ENCODE data around the gene ST6GAL1. TPM values are rescaled to one million over a fixed set of nuclear protein-coding genes. Genes with fewer than 3 reads are reported as not detected.

The ST6GAL1 gene
- total and polyA plus RNA-seq, 2 of the 4 experiments (the other 2 are of a cell fraction): 1.4 to 2.9 TPM

DNA sequence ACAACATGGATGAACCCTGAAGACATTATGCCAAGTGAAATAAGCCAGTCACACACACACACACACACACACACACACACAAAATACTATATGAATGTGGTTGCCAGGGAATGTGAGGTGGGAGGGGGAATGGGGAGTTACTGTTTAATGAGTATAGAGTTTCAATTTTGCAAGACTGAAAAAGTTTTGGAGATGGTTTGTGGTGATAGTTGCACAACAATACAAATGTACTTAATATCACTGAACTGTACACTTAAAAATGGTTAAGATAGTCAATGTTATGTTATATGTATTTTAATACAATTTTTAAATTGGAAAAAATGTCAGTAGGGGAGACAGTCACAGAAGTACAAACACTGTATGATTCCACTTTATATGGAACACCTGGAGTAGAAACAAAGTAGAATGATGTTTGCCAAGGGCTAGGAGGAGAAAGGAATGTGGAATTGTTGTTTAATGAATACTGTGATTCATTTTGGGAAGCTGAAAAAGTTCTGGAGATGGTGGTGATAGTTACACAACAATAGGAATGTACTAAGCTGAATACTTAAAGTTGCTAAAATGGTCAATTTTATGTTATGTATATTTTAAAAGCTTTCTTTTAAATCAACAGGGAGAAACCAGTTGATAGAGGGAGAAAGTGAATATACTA is 132.3 kb downstream of the ST6GAL1 start:
- peak overlapping the region; percentile 85; the same call in 1 of the 2 replicates for H4K5ac ChIP-seq (ENCODE audit: low read depth, low read length)
- no TSS peak for BruUV-seq (replicated peaks)

More for the DNA sequence above, 132.3 kb downstream of the ST6GAL1 start:
- in situ Hi-C loops (cut with MboI; ENCODE audit: low sequenced_read_pairs) (no loop called here), intact Hi-C loops (cut with micrococcal nuclease) (no loop called here), dilution Hi-C loops (cut with HindIII; ENCODE audit: low sequenced_read_pairs, unreplicated experiment) (no loop called here)
- Histone ChIP-seq H3K36me3 (ENCODE audit: control insufficient read depth, insufficient read depth, low read length) (no peaks in the 10 kb centered on the region), H3K18ac (ENCODE audit: low read depth, low read length) (peak overlapping the region; percentile 81; the same call in 1 of the 2 replicates), H2BK5ac (ENCODE audit: low read depth, low read length, poor library complexity, severe bottlenecking) (no peak overlapping the region), H3K14ac (replicated peaks; ENCODE audit: low read depth, low read length) (no peak overlapping the region), H2AK5ac (ENCODE audit: low read depth, low read length) (no peak overlapping the region), H2BK20ac (ENCODE audit: low read depth, low read length) (no peak overlapping the region), H3K9me1 (ENCODE audit: insufficient read depth, low read length) (no peaks in the 10 kb centered on the region; the same call in 1 of the 2 replicates), H2AFZ (replicated peaks; ENCODE audit: low read length, poor library complexity) (no peak overlapping the region), H3K4me1 (ENCODE audit: control insufficient read depth, insufficient read depth, low read length) (peaks cover 14% of the 10 kb centered on the region), H4K91ac (ENCODE audit: insufficient read depth, low read depth, low read length) (no peak overlapping the region), H4K8ac (ENCODE audit: low read depth in 2 of 2, low read length in 2 of 2) (no peak overlapping the region), H4K20me1 (ENCODE audit: insufficient read depth, low read length) (no peaks in the 10 kb centered on the region), H3K4me2 (ENCODE audit: low read depth, low read length) (peak overlapping the region; percentile 52; the same call in 1 of the 2 replicates), H3K27ac (ENCODE audit: insufficient read depth, low read length) (peak overlapping the region; percentile 99; the same call in 1 of the 2 replicates), H2BK120ac (ENCODE audit: low read depth, low read length) (0 out of 2 replicates have a peak overlapping the region, but pooled peaks have one; percentile 14), H3K79me1 (ENCODE audit: low read depth in 1 of 2, low read length in 2 of 2) (no peaks in the 10 kb centered on the region), H3K23ac (ENCODE audit: low read depth, low read length) (no peak overlapping the region), H3K9me3 (ENCODE audit: control insufficient read depth, insufficient read depth, low read length) (no peaks in the 10 kb centered on the region), H2AK9ac (replicated peaks; ENCODE audit: low read depth, low read length, poor library complexity) (no peak overlapping the region), H3K9ac (ENCODE audit: low read depth, low read length) (no peak overlapping the region), H2BK15ac (ENCODE audit: low read depth, low read length) (no peak overlapping the region), H3K27me3 (ENCODE audit: control insufficient read depth, insufficient read depth, low read length) (no peaks in the 10 kb centered on the region), H3K4me3 (ENCODE audit: insufficient read depth, low read depth, low read length) (no peak overlapping the region), H3K4ac (ENCODE audit: low read depth, low read length) (no peak overlapping the region), H3K56ac (ENCODE audit: extremely low read depth, insufficient read depth, low read length) (no peak overlapping the region)
- POLR2A ChIA-PET (ENCODE audit: unreplicated experiment): no interaction called here
- peak; percentile 78 for DNase-seq
- CTCF ChIA-PET: no interaction called here
- peak; percentile 67 for ATAC-seq (ENCODE audit: low read depth)
- TF ChIP-seq MAZ (IDR thresholded peaks at IDR 0.05; ENCODE audit: borderline replicate concordance, low read depth, low read length) (peak; percentile 27; the same call in 1 of the 2 replicates), RFX5 (IDR thresholded peaks at IDR 0.05; ENCODE audit: low read depth, low read length) (no peak), POLR2A (IDR thresholded peaks at IDR 0.05; ENCODE audit: low read depth, low read length) (no peak), MXI1 (IDR thresholded peaks at IDR 0.05; ENCODE audit: borderline replicate concordance, low read depth, low read length) (no peak), CHD1 (IDR thresholded peaks at IDR 0.05; ENCODE audit: low read depth, low read length) (no peak), BHLHE40 (IDR thresholded peaks at IDR 0.05; ENCODE audit: low read depth, low read length) (no peak), FOS (IDR thresholded peaks at IDR 0.05; ENCODE audit: low read depth, low read length) (no peak), CEBPB (IDR thresholded peaks at IDR 0.05; ENCODE audit: low read depth, low read length) (peak; percentile 74), RCOR1 (IDR thresholded peaks at IDR 0.05; ENCODE audit: insufficient replicate concordance, low read length) (no peak), MAFK (IDR thresholded peaks at IDR 0.05; ENCODE audit: low read depth, low read length) (no peak), SMC3 (IDR thresholded peaks at IDR 0.05; ENCODE audit: low read depth, low read length) (no peak)
- TF ChIP-seq, protein P1, sequence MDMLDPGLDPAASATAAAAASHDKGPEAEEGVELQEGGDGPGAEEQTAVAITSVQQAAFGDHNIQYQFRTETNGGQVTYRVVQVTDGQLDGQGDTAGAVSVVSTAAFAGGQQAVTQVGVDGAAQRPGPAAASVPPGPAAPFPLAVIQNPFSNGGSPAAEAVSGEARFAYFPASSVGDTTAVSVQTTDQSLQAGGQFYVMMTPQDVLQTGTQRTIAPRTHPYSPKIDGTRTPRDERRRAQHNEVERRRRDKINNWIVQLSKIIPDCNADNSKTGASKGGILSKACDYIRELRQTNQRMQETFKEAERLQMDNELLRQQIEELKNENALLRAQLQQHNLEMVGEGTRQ (IDR thresholded peaks at IDR 0.05; ENCODE audit: low read depth, low read length): no peak
